Measurements from ENCODE around the gene ASPG.

- no peak for TF ChIP-seq CTCF (IDR thresholded peaks at IDR 0.05; ENCODE audit: poor library complexity)
- no peak for TF ChIP-seq EZH2 (IDR thresholded peaks at IDR 0.05; ENCODE audit: borderline replicate concordance)
- no peak for TF ChIP-seq EZH2phosphoT487 (IDR thresholded peaks at IDR 0.05; ENCODE audit: low read depth, severe bottlenecking, unreplicated experiment)
These were observed 7.4 kb downstream of the ASPG start for GRCh38 chr14:104092931-104093365.

All from hepatocyte (in vitro differentiated cells).